ENCODE results near the gene RBFOX2. TPM values are rescaled to one million over a fixed set of nuclear protein-coding genes. Genes with fewer than 3 reads are reported as not detected.

RBFOX2 gene
- total and polyA plus RNA-seq, 2 of the 8 experiments (the other 6 are each of a cell fraction or from before 2014, with no cell fraction given), result 121 to 122 TPM

DNA sequence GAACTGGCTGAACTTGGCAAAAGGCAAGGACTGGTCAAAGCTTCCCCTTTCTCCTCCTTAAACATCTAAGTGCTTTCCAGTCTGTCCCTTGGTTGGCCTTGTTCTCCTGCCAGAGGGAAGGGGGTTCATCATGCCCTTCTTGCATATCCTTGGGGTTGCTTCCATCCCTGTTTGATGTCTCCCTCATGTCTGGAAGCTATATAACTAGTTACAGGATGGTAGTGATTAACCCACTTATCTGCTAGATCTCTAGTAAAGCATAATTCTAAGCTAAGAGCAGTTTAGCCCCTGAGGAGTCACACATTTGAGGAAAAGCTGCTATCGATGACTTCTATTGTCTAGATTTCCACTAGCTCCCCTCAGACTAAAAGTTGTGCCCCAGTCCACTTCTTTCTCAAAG, 288.0 kb downstream of the RBFOX2 start:
- H3K23ac ChIP-seq (ENCODE audit: insufficient read length), result no peak overlapping the region
- no peak overlapping the region for H2BK5ac ChIP-seq (ENCODE audit: low read depth, low read length)
- WGBS, 2 experiments (ENCODE audit: extremely low coverage in 1 of 2, insufficient coverage in 1 of 2, insufficient read length in 1 of 2, insufficient replicate concordance in 2 of 2, low coverage in 1 of 2, low lambda C conversion rate in 2 of 2, missing lambda C conversion rate in 1 of 2), result 94% methylated on average over 1 of the region's 1 CpG; no CpG with 5 or more reads in 1 of the 2 experiments
- no peaks in the 10 kb centered on the region for H3K4me1 ChIP-seq (replicated peaks in 1 of 4; ENCODE audit: control insufficient read depth in 3 of 4, insufficient read depth in 4 of 4, low read length in 3 of 4)
- no peak overlapping the region for H3K4me2 ChIP-seq (ENCODE audit: insufficient read depth in 1 of 2, low read depth in 2 of 2, low read length in 2 of 2)
- no peak for DNase-seq (ENCODE audit: low read depth in 1 of 2, low spot score in 2 of 2)
- H2BK120ac ChIP-seq (replicated peaks; ENCODE audit: low read depth, low read length), result no peak overlapping the region
- no peak overlapping the region for H2AFZ ChIP-seq (ENCODE audit: low read length)
- no peaks in the 10 kb centered on the region for H3K79me1 ChIP-seq (ENCODE audit: low read depth, low read length)
- H3K23me2 ChIP-seq (ENCODE audit: low read depth, low read length), result 0 out of 2 replicates have a peak, but pooled peaks cover 3% of the 10 kb centered on the region
- no peak for FAIRE-seq
- TF ChIP-seq JUN (IDR thresholded peaks at IDR 0.05; ENCODE audit: low read depth, low read length) (no peak), POLR2AphosphoS5 (IDR thresholded peaks at IDR 0.05; ENCODE audit: low read depth, low read length) (no peak), TCF12 (IDR thresholded peaks at IDR 0.05; ENCODE audit: low read depth, low read length) (no peak), RNF2 (IDR thresholded peaks at IDR 0.05; ENCODE audit: borderline replicate concordance, low read depth, low read length, missing control alignments, poor library complexity, severe bottlenecking) (no peak), CHD2 (IDR thresholded peaks at IDR 0.05; ENCODE audit: low read length) (no peak), GABPA (IDR thresholded peaks at IDR 0.05; ENCODE audit: borderline replicate concordance, insufficient read depth, low read length) (no peak), KDM4A (IDR thresholded peaks at IDR 0.05; ENCODE audit: low read depth, low read length, severe bottlenecking) (no peak), SP4 (IDR thresholded peaks at IDR 0.05; ENCODE audit: low read length) (no peak), HDAC6 (IDR thresholded peaks at IDR 0.05; ENCODE audit: low read depth, low read length) (no peak), RFX5 (IDR thresholded peaks at IDR 0.05; ENCODE audit: borderline replicate concordance, low read depth, low read length) (no peak), RAD21 (IDR thresholded peaks at IDR 0.05 in 1 of 2, conservative IDR thresholded peaks at IDR 0.05 in 1 of 2; ENCODE audit: low read depth in 2 of 2, low read length in 2 of 2) (no peak), RBBP5 (IDR thresholded peaks at IDR 0.05; ENCODE audit: borderline replicate concordance, low read depth, low read length) (no peak), POLR2A (IDR thresholded peaks at IDR 0.05; ENCODE audit: control extremely low read depth in 1 of 2, low read depth in 2 of 2, low read length in 2 of 2) (no peak)
- peaks cover 3 to 5% of the 10 kb centered on the region in 2 experiments; a peak in 2 of 4 replicates for H3K9me3 ChIP-seq (ENCODE audit: insufficient read depth in 2 of 2, low read depth in 1 of 2, low read length in 1 of 2)
- H4K5ac ChIP-seq (ENCODE audit: insufficient read length, low read depth, low read length), result no peak overlapping the region
- no peak overlapping the region for H3K4ac ChIP-seq (replicated peaks; ENCODE audit: insufficient read length, low read depth, low read length)
- H3K27ac ChIP-seq (ENCODE audit: low read depth, low read length), result no peak overlapping the region
- no peaks in the 10 kb centered on the region for H4K20me1 ChIP-seq (replicated peaks in 1 of 2; ENCODE audit: control insufficient read depth in 1 of 2, insufficient read depth in 2 of 2, low read length in 2 of 2)
- H3K56ac ChIP-seq (replicated peaks; ENCODE audit: insufficient read length, low read depth, low read length), result no peak overlapping the region
- H3K4me3 ChIP-seq (ENCODE audit: extremely low read depth in 1 of 4, insufficient read depth in 2 of 4, low read depth in 3 of 4, low read length in 4 of 4), result no peak overlapping the region
- H3K18ac ChIP-seq (ENCODE audit: extremely low read depth, low read length), result no peak overlapping the region
- H2AK5ac ChIP-seq (ENCODE audit: low read depth, low read length), result no peak overlapping the region
- H2BK20ac ChIP-seq (ENCODE audit: low read length), result no peak overlapping the region
- no peak overlapping the region for H4K91ac ChIP-seq (replicated peaks; ENCODE audit: insufficient read length, low read length)
- H3K79me2 ChIP-seq (ENCODE audit: control insufficient read depth in 1 of 2, insufficient read depth in 2 of 2, low read length in 2 of 2), result no peaks in the 10 kb centered on the region
- H2BK12ac ChIP-seq (ENCODE audit: low read depth, low read length), result no peak overlapping the region
- ChIA-PET POLR2A (ENCODE audit: partially characterized antibody) (interaction anchor here (1.1 kb wide), 1 partner anchor 12 kb away, joined by 3 read pairs; no protein-coding TSS in a partner anchor), CTCF (ENCODE audit: partially characterized antibody) (interaction anchor here (0.7 to 5.6 kb wide), 9 partner anchors 10 to 384 kb away, joined by 3 to 30 read pairs (median 6); no protein-coding TSS in a partner anchor)
- H4K8ac ChIP-seq (ENCODE audit: extremely low read depth, insufficient read depth, low read length), result no peak overlapping the region
- no peaks in the 10 kb centered on the region for H3K27me3 ChIP-seq (replicated peaks in 1 of 4; ENCODE audit: control insufficient read depth in 3 of 4, extremely low read depth in 1 of 4, insufficient read depth in 3 of 4, low read length in 3 of 4)
- no peak overlapping the region for H2BK15ac ChIP-seq (ENCODE audit: low read length)
- H3K14ac ChIP-seq (ENCODE audit: insufficient read length), result no peak overlapping the region
- peaks cover 0 to 23% (median 9%) of the 10 kb centered on the region in 4 experiments; a peak in 4 of 8 replicates for H3K36me3 ChIP-seq (ENCODE audit: control insufficient read depth in 2 of 4, insufficient read depth in 4 of 4, low read length in 3 of 4)
- H3K9ac ChIP-seq (replicated peaks in 1 of 4; ENCODE audit: extremely low read depth in 1 of 4, low read depth in 3 of 4, low read length in 3 of 4), result no peak overlapping the region; a peak in 1 of 7 replicates

Measured in H1 (cell line).